ENCODE measurements around the gene CTIF.

CTIF gene

DNA sequence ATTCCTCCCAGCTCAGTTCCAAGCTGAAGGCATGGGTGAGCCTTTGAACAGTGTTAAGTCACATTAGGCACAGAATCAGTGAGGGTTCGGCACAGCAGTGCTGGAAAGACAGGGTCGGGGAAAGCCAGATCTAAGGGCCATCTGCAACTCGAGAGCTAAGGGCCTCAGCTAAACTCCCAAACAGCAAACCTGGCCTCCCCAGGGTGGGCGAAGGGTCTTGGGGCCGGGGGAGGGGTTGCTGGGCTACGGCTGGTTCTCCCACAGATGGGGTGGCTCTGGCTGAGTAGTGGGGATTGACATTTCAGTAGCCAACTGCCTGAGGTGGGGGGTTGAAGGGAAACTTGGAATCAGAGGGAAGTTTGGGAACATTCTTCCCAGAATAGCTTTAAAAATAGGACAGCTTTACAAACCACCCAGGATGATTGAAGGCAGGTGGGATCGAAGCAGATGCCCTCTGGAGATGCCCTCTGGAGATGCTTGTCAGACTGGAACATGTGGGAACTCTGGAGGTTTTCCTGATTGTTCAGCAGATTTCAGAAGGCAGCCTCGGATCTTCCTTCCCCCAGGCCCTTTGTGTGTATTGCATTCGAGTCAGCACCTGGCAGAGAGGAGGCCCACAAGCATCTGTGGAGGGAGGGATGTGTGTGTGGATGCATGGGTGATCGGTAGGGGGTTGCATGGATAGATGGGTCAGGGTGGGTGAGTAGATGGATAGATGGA is 255.6 kb downstream of the CTIF start:
- H3K27me3 ChIP-seq (replicated peaks; ENCODE audit: control insufficient read depth, insufficient read depth, low read length, poor library complexity, severe bottlenecking) = no peaks in the 10 kb centered on the region
- H3K27ac ChIP-seq (ENCODE audit: insufficient read depth, low read length, poor library complexity, severe bottlenecking) = no peak overlapping the region
- H3K9me3 ChIP-seq (ENCODE audit: control insufficient read depth, low read length) = no peaks in the 10 kb centered on the region
- no peaks in the 10 kb centered on the region for H3K36me3 ChIP-seq (ENCODE audit: control insufficient read depth, insufficient read depth, low read length)
- DNase-seq = no peak
- H3K4me3 ChIP-seq (ENCODE audit: insufficient read depth, low read depth, low read length, poor library complexity, severe bottlenecking) = no peak overlapping the region
- no peaks in the 10 kb centered on the region for H3K4me1 ChIP-seq (ENCODE audit: control insufficient read depth, insufficient read depth, low read length, poor library complexity, severe bottlenecking)

DNA sequence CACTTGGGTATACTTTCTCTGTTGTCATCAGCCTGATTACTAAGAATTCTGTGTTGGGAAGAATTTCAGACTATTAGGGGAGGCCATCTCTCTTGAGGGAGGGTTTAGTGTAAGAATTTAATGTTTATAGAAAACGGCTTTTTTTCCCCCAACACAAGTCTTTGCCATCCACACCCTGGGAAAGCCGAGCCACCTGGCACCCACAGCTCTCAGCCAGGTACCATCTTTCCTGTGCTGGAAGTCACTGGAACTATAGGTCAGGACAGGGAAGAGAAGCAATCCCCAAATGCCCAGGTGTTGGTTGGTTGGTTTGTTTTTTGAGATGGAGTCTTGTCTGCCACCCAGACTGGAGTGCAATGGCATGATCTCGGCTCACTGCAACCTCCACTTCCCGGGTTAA is 256.9 kb downstream of the CTIF start:
- Histone ChIP-seq H3K27me3 (replicated peaks; ENCODE audit: control insufficient read depth, insufficient read depth, low read length, poor library complexity, severe bottlenecking) (no peaks in the 10 kb centered on the region), H3K4me1 (ENCODE audit: control insufficient read depth, insufficient read depth, low read length, poor library complexity, severe bottlenecking) (no peaks in the 10 kb centered on the region), H3K4me3 (ENCODE audit: insufficient read depth, low read depth, low read length, poor library complexity, severe bottlenecking) (no peak overlapping the region), H3K9me3 (ENCODE audit: control insufficient read depth, low read length) (no peaks in the 10 kb centered on the region), H3K27ac (ENCODE audit: insufficient read depth, low read length, poor library complexity, severe bottlenecking) (no peak overlapping the region), H3K36me3 (ENCODE audit: control insufficient read depth, insufficient read depth, low read length) (no peaks in the 10 kb centered on the region)
- no peak for DNase-seq

DNA sequence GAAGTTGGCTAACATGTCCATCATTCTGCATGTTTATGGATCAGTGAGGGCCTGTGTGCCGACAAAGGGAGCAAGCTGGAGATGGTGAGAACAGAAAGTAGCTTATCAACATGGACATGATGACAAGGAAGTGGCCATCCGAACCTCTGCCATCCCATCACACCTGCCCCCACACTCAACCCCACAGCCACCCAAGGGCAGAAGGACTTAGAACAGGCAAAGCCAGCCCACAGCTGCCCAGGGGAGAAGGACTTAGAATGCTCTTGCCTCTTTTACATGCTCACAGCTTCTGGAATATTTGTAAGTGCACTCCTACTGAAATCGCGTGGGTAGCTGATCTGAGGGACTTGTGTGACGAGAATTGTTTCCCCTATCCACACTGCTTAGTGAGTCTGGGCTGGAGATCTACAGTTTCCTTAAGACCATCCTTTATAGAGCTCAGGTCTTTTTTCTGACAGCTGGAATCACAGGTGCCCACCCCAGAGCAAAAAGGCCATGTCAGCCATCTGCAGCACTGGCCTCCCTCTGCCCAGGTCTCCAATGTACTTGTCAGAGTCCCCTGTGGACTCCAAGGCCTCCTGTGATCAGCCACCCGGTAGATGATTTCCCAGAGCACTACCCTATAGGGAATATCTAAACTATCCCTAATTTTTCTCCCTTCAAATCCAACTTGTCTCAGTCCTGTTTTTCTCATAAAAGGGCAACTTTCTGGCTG is 257.8 kb downstream of the CTIF start:
- H3K4me3 ChIP-seq (ENCODE audit: insufficient read depth, low read depth, low read length, poor library complexity, severe bottlenecking) = no peak overlapping the region
- no peaks in the 10 kb centered on the region for H3K36me3 ChIP-seq (ENCODE audit: control insufficient read depth, insufficient read depth, low read length)
- no peak for DNase-seq
- no peaks in the 10 kb centered on the region for H3K27me3 ChIP-seq (replicated peaks; ENCODE audit: control insufficient read depth, insufficient read depth, low read length, poor library complexity, severe bottlenecking)
- H3K9me3 ChIP-seq (ENCODE audit: control insufficient read depth, low read length) = no peaks in the 10 kb centered on the region
- no peaks in the 10 kb centered on the region for H3K4me1 ChIP-seq (ENCODE audit: control insufficient read depth, insufficient read depth, low read length, poor library complexity, severe bottlenecking)
- H3K27ac ChIP-seq (ENCODE audit: insufficient read depth, low read length, poor library complexity, severe bottlenecking) = no peak overlapping the region

DNA sequence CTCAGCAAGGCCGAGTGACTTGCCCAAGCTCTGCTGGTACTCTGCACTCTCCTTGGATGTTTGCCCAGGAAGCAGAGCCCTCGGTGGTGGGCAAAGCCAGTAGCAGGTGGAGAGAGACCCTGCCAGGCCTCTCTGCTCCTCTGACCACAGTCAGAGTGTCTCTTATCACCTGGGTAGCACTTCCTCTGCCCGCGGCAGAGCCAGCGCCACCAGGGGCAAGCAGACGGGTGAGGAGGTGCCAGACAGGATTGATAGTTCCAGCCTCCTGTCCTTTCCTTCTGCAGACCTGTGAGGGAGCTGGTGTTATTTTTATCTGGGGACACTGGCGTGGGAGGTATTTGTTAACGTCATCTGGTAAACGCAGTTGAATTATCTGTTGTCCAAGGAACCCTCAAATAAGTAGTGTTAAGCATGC is 259.0 kb downstream of the CTIF start:
- H3K9me3 ChIP-seq (ENCODE audit: control insufficient read depth, low read length) = no peaks in the 10 kb centered on the region
- no peak for DNase-seq
- H3K27me3 ChIP-seq (replicated peaks; ENCODE audit: control insufficient read depth, insufficient read depth, low read length, poor library complexity, severe bottlenecking) = no peaks in the 10 kb centered on the region
- H3K36me3 ChIP-seq (ENCODE audit: control insufficient read depth, insufficient read depth, low read length) = no peaks in the 10 kb centered on the region
- H3K27ac ChIP-seq (ENCODE audit: insufficient read depth, low read length, poor library complexity, severe bottlenecking) = no peak overlapping the region
- H3K4me1 ChIP-seq (ENCODE audit: control insufficient read depth, insufficient read depth, low read length, poor library complexity, severe bottlenecking) = no peaks in the 10 kb centered on the region
- no peak overlapping the region for H3K4me3 ChIP-seq (ENCODE audit: insufficient read depth, low read depth, low read length, poor library complexity, severe bottlenecking)

DNA sequence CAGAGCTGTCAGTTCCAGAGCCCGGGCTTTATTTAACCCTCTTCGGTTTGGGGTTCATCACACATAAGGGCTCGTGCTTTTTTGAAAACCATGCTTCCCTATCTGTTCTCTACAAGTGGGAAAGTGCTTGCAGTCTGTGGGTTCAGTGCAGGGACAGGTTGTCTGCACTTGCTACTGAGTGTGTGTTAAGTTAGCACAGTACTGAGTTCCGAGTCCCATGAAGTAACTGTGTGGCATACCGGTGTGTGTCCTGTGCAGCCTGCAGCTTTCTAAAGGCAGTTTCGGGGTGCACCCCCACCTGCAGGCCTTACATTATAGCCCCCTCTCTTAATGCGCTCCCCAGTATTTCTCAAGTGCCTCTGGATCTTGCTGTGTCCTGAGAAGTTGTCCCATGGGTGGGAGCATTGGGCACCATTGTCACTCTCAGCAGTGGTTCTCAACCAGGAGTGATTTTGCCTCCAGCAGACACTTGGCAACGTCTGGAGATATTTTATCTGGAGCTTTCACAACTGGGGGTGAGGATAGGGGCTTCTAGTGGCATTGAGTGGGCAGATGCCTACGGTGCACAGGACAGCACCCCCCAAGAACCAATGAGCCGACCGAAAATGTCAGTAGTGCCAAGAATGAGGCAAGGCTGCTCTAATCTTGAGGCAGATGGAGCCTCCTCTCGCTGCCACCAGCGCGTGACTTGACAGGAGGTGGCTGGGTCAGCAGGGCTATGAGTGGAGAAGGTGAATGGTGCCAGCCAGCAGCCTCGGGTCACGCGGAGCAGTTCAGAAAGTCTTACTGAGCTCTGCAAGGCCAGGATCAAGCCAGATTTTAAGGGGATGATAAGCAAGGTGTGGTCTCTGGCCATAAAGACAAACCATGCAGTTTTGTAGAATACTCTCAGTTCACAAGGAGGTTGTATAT is 259.8 kb downstream of the CTIF start:
- no peak for DNase-seq
- Histone ChIP-seq H3K27me3 (replicated peaks; ENCODE audit: control insufficient read depth, insufficient read depth, low read length, poor library complexity, severe bottlenecking) (no peaks in the 10 kb centered on the region), H3K36me3 (ENCODE audit: control insufficient read depth, insufficient read depth, low read length) (no peaks in the 10 kb centered on the region), H3K4me3 (ENCODE audit: insufficient read depth, low read depth, low read length, poor library complexity, severe bottlenecking) (no peak overlapping the region), H3K27ac (ENCODE audit: insufficient read depth, low read length, poor library complexity, severe bottlenecking) (no peak overlapping the region), H3K9me3 (ENCODE audit: control insufficient read depth, low read length) (no peaks in the 10 kb centered on the region), H3K4me1 (ENCODE audit: control insufficient read depth, insufficient read depth, low read length, poor library complexity, severe bottlenecking) (no peaks in the 10 kb centered on the region)

DNA sequence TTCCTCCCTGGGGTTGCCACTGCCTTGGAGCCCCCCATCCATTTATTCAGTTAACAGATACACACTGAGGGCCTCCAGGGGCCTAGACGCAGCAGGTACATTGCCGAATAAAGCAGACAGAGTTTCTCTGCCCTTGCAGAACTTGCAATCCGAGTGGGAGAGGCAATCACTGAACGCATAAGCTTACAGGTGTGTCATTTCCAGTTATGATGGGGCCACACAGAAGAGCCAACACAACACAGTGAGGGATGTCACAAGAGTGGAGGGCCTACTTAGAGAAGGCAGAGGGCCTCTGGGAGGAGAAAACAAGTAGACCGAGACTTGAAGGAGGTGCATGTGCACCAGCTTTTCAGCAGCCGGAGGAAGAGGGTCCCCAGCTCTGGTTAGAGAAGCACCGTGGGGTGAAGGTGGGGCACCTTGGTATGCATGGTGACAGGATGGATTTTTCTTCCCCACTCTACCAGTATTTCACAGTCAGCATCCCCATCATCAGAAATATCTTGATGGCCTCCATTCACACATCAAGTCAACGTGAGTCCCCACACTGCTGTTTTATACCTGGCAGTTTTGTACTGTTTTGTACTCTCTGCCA is 261.0 kb downstream of the CTIF start:
- Histone ChIP-seq H3K9me3 (ENCODE audit: control insufficient read depth, low read length) (no peaks in the 10 kb centered on the region), H3K36me3 (ENCODE audit: control insufficient read depth, insufficient read depth, low read length) (no peaks in the 10 kb centered on the region), H3K4me1 (ENCODE audit: control insufficient read depth, insufficient read depth, low read length, poor library complexity, severe bottlenecking) (no peaks in the 10 kb centered on the region), H3K27ac (ENCODE audit: insufficient read depth, low read length, poor library complexity, severe bottlenecking) (no peak overlapping the region), H3K4me3 (ENCODE audit: insufficient read depth, low read depth, low read length, poor library complexity, severe bottlenecking) (no peak overlapping the region), H3K27me3 (replicated peaks; ENCODE audit: control insufficient read depth, insufficient read depth, low read length, poor library complexity, severe bottlenecking) (no peaks in the 10 kb centered on the region)
- DNase-seq = no peak

DNA sequence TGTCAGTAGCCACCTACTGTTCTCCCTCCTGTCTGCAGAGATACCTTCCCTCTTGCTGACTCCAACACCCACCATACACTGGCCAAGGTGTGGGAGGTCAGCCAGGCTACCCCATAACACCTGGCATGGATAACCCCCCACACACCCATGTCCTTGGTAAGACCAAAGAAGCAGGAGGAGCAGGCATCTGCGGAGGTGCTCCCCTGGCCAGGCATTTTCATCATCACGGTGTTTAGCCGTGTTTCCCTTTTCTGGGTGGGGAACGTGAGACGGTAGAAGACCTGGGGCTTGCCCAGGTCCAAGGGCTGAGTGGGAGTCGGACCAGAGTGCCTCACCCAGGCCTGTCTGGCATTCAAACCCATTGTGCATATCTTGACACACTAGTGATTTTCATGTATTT is 261.6 kb downstream of the CTIF start:
- no peak overlapping the region for H3K4me3 ChIP-seq (ENCODE audit: insufficient read depth, low read depth, low read length, poor library complexity, severe bottlenecking)
- no peaks in the 10 kb centered on the region for H3K4me1 ChIP-seq (ENCODE audit: control insufficient read depth, insufficient read depth, low read length, poor library complexity, severe bottlenecking)
- no peak overlapping the region for H3K27ac ChIP-seq (ENCODE audit: insufficient read depth, low read length, poor library complexity, severe bottlenecking)
- no peak for DNase-seq
- H3K9me3 ChIP-seq (ENCODE audit: control insufficient read depth, low read length) = no peaks in the 10 kb centered on the region
- no peaks in the 10 kb centered on the region for H3K27me3 ChIP-seq (replicated peaks; ENCODE audit: control insufficient read depth, insufficient read depth, low read length, poor library complexity, severe bottlenecking)
- H3K36me3 ChIP-seq (ENCODE audit: control insufficient read depth, insufficient read depth, low read length) = no peaks in the 10 kb centered on the region

DNA sequence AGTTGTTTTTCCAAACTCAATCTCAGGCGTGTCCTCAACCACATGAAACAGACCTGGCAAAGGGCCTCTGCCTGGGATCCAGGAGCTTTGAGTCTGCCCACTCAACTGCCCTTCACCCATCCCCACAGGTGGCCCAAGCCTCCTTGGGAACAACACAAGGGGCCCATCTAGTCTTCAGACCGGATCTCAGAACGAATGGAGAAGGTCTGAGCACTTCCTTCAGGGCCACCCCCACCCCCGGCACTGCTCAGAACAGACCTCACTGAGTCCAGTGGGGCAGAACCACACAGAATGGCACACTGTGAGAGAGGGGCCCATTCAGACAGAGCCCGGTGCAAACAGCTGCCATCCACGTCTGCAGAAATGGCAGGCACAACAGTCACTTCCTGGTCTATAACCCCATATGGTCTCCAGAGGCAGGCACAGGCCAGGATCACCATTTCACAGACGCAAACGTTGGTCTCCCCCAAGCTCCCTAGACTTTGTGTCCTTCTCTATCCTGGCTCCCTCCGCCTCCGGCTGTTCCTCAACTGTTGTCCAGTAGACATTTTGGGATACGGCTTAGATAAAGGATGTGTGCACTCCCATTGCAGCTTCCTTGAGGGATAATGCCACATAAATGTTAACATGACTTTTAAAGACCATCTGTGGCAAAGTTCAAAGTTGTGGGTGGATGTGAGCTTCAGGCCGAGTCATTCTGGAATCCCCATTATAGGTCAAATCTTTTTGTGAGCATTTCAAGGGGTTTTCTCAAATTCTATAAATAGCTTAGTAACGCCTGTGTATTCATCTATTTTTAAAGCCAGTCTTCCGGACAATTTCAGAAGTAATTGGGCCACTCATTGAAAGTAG is 262.3 kb downstream of the CTIF start:
- H3K27me3 ChIP-seq (replicated peaks; ENCODE audit: control insufficient read depth, insufficient read depth, low read length, poor library complexity, severe bottlenecking) = no peaks in the 10 kb centered on the region
- no peaks in the 10 kb centered on the region for H3K4me1 ChIP-seq (ENCODE audit: control insufficient read depth, insufficient read depth, low read length, poor library complexity, severe bottlenecking)
- no peak for DNase-seq

More for the DNA sequence above, 262.3 kb downstream of the CTIF start:
- Histone ChIP-seq H3K4me3 (ENCODE audit: insufficient read depth, low read depth, low read length, poor library complexity, severe bottlenecking) (no peak overlapping the region), H3K9me3 (ENCODE audit: control insufficient read depth, low read length) (no peaks in the 10 kb centered on the region), H3K36me3 (ENCODE audit: control insufficient read depth, insufficient read depth, low read length) (no peaks in the 10 kb centered on the region), H3K27ac (ENCODE audit: insufficient read depth, low read length, poor library complexity, severe bottlenecking) (no peak overlapping the region)

All from effector memory CD4-positive, alpha-beta T cell (primary cell).